Spinal cord (tissue), 10 donors: ENCODE measurements around the gene RAB1A. TPM values are rescaled to one million over a fixed set of nuclear protein-coding genes. Genes with fewer than 3 reads are reported as not detected.
"Not testable (repeated sequence)": the region's sequence is repeated elsewhere in the genome, so short reads cannot be mapped to it uniquely, and the experiment has no call there.

Source experiments
- DNase-seq, 6 donors: peaks; one replicate each; pipeline versions ENCODE4 v3.0.0 to v3.0.0-alpha.2; 2013 to 2015; ENCODE audit warnings: low spot score in 6 of 6, low read depth in 4 of 6
- H3K27ac ChIP-seq: one replicate; pipeline ENCODE4 v1.5.1; 2013; ENCODE audit warnings: low read depth, low read length, control low read depth
- H3K27me3 ChIP-seq: one replicate; pipeline ENCODE4 v1.6.1; 2013; ENCODE audit warnings: low read length; ENCODE audit not compliant: control insufficient read depth, insufficient read depth
- H3K36me3 ChIP-seq: one replicate; pipeline ENCODE4 v1.6.1; 2013; ENCODE audit warnings: low read length; ENCODE audit not compliant: control insufficient read depth, insufficient read depth
- H3K4me1 ChIP-seq: one replicate; pipeline ENCODE4 v1.6.1; 2013; ENCODE audit warnings: low read length; ENCODE audit not compliant: control insufficient read depth, insufficient read depth
- H3K4me3 ChIP-seq: one replicate; pipeline ENCODE4 v1.5.1; 2013; ENCODE audit warnings: low read depth, low read length, control low read depth
- H3K9me3 ChIP-seq: one replicate; pipeline ENCODE4 v1.6.1; 2013; ENCODE audit warnings: low read length; ENCODE audit not compliant: control insufficient read depth, insufficient read depth
- WGBS: methylation state at CpG from one replicate; pipeline ENCODE4 v1.1.5; 2013; ENCODE audit warnings: missing lambda C conversion rate; ENCODE audit not compliant: insufficient coverage; 5-methylcytosine and 5-hydroxymethylcytosine counted together
- polyA plus RNA-seq, 2 donors: library from polyadenylated mRNA; unstranded; fragments of 120-200 nt; gene quantifications; one replicate each; pipeline ENCODE4 v1.2.1, GENCODE V29; 2013; ENCODE audit not compliant: insufficient read length in 2 of 2
- total RNA-seq, 2 donors: library from RNA; depleted of rRNA in 1 of 2; stranded (reverse); fragments of 120-200 nt in 1 of 2; fragments of >200 nt in 1 of 2; gene quantifications; one replicate each; pipeline versions ENCODE4 v1.2.3 to v1.2.4, GENCODE V29; 2013 to 2014
- donor health status: healthy.

RAB1A gene
- total and polyA plus RNA-seq, 4 donors, result 96.1 to 284 (median 185) TPM

DNA sequence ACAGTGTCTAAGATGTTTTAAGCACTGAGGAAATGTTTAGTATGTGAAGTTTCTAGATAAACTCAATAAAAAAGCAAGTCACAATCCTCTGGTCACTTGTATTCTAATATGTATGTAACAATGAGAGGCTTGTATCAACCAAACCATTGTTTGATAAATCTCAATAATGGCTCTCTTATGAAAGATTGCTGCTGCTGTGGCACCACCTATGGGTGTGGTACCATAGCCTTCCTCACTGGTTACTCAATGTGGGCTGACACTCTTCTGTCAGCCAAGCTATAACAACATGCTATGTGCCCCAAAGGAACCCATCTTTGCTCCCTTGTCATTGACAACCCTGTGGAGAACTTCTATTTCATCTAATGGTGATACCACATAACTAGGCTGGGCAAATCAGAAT is 12.6 kb upstream of the RAB1A start:
- no peaks in the 10 kb centered on the region for H3K4me1 ChIP-seq
- H3K4me3 ChIP-seq, result no peak overlapping the region
- H3K36me3 ChIP-seq, result no peaks in the 10 kb centered on the region
- H3K27ac ChIP-seq, result no peak overlapping the region
- DNase-seq, result no peak
- no peaks in the 10 kb centered on the region for H3K27me3 ChIP-seq
- H3K9me3 ChIP-seq, result no peaks in the 10 kb centered on the region

DNA sequence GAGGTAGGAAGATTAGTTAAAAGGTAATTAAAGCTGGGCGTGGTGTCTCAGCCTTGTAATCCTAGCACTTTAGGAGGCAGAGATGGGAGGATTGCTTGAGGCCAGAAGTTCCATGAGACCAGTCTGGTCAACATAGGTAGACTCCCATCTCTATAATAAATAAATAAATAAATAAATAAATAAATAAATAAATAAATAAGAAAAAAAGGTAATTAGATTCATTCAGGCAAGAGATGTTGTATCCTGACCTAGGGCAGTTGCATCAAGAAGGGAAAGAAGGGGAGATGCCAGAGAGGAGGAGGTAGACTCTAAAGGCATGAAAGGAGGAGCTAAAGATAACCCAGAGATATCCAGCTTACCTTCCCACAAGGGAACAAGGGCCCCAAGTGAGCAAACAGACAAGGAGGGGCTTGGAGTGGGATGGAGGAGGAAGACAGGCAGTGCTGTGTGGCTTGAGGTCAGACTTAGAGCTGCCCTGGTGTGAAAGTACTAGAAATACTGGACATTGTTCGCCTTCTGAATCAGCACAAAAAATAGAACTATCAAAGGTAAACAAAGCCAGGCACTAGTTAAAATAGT is 7.4 kb upstream of the RAB1A start:
- no CpG with 5 or more reads among the region's 2 CpGs for WGBS
- Histone ChIP-seq H3K9me3 (no peaks in the 10 kb centered on the region), H3K4me1 (no peaks in the 10 kb centered on the region), H3K27ac (no peak overlapping the region), H3K4me3 (no peak overlapping the region), H3K36me3 (no peaks in the 10 kb centered on the region), H3K27me3 (no peaks in the 10 kb centered on the region)
- no peak for DNase-seq

- H3K9me3 ChIP-seq, result no peaks in the 10 kb centered on the region
- no peak for DNase-seq
- no peaks in the 10 kb centered on the region for H3K27me3 ChIP-seq
- H3K36me3 ChIP-seq, result no peaks in the 10 kb centered on the region
- H3K4me3 ChIP-seq, result no peak overlapping the region
- no CpG with 5 or more reads among the region's 1 CpG for WGBS
- H3K27ac ChIP-seq, result no peak overlapping the region
- no peaks in the 10 kb centered on the region for H3K4me1 ChIP-seq
Measured at GRCh38 chr2:65136253-65136652, 6.3 kb upstream of the RAB1A start.

- 83% methylated on average over 1 of the region's 7 CpGs for WGBS
- DNase-seq, result no peak
- no peaks in the 10 kb centered on the region for H3K27me3 ChIP-seq
Measured at GRCh38 chr2:65134158-65134557, 4.3 kb upstream of the RAB1A start.

GRCh38 chr2:65133626-65134025 is 3.7 kb upstream of the RAB1A start:
- Histone ChIP-seq H3K27ac (no peak overlapping the region), H3K4me1 (peaks cover 4% of the 10 kb centered on the region), H3K27me3 (no peaks in the 10 kb centered on the region), H3K4me3 (no peak overlapping the region), H3K36me3 (no peaks in the 10 kb centered on the region), H3K9me3 (no peaks in the 10 kb centered on the region)
- WGBS, result 90% methylated on average over 2 of the region's 4 CpGs
- DNase-seq, result no peak

More at GRCh38 chr2:65134158-65134557, 4.3 kb upstream of the RAB1A start:
- H3K36me3 ChIP-seq, result no peaks in the 10 kb centered on the region
- no peaks in the 10 kb centered on the region for H3K9me3 ChIP-seq
- H3K4me3 ChIP-seq, result no peak overlapping the region
- peaks cover 4% of the 10 kb centered on the region for H3K4me1 ChIP-seq
- H3K27ac ChIP-seq, result no peak overlapping the region

DNA sequence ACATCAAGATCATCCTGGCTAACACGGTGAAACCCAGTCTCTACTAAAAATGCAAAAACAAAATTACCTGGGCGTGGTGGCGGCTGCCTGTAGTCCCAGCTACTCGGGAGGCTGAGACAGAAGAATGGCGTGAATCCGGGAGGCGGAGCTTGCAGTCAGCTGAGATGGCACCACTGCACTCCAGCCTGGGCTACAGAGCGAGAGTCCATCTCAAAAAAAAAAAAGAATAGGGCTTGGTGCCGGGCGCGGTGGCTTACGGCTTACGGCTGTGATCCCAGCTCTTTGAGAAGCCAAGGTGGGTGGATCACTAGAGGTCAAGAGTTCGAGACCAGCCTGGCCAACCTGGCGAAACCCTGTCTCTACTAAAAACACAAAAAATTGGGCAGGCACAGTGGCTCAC is 3.0 kb upstream of the RAB1A start:
- H3K36me3 ChIP-seq, H3K4me1 ChIP-seq, H3K27me3 ChIP-seq, H3K4me3 ChIP-seq, DNase-seq, H3K9me3 ChIP-seq, H3K27ac ChIP-seq: not testable (repeated sequence)
- 94% methylated on average over 13 of the region's 15 CpGs for WGBS

DNA sequence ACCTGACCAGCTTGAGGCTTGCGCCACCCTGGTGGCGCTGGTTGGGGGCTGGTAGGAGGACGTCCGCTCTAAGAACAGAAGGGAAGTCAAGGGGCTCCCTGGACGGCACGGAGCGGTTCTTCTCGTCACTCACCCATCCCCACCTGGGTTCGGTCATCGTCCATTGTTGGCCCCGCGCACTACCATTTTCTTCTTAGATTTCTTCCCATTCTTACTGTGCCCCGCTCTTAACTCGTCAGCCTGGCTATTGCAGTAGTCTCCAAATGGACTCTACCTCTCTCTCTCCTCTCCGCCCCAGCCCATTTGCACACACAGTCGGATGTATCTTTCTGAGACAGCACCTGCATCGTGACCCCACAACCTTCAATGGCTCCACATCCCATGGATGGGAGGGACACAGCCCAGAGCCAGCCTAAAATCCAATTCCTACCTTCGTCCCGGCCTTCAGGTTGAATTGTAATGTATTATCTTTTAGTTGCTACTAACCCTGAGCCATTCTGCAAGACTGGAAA is 814 bp upstream of the RAB1A start:
- Histone ChIP-seq H3K9me3 (no peaks in the 10 kb centered on the region), H3K4me1 (peaks cover 18% of the 10 kb centered on the region), H3K27ac (peak overlapping the region; percentile 86), H3K27me3 (no peaks in the 10 kb centered on the region), H3K36me3 (no peaks in the 10 kb centered on the region), H3K4me3 (peak overlapping the region; percentile 72)
- peak in 1 of 6 donors; percentile 36 for DNase-seq
- 7% methylated on average over 16 of the region's 19 CpGs for WGBS

- Histone ChIP-seq H3K4me1 (peaks cover 21% of the 10 kb centered on the region), H3K36me3 (no peaks in the 10 kb centered on the region), H3K27me3 (no peaks in the 10 kb centered on the region), H3K27ac (peak overlapping the region; percentile 99), H3K9me3 (no peaks in the 10 kb centered on the region), H3K4me3 (peak overlapping the region; percentile 93)
- DNase-seq, result peak in 5 of 6 donors; percentile 5 to 53 (median 21)
- 0% methylated on average over 28 of the region's 29 CpGs for WGBS
Measured at GRCh38 chr2:65129286-65129825, 550 bp downstream of the RAB1A start.

- Histone ChIP-seq H3K4me3 (peak overlapping the region; percentile 93), H3K27me3 (no peaks in the 10 kb centered on the region), H3K9me3 (no peaks in the 10 kb centered on the region), H3K4me1 (peaks cover 21% of the 10 kb centered on the region), H3K27ac (peak overlapping the region; percentile 99), H3K36me3 (no peaks in the 10 kb centered on the region)
- peak in 1 of 6 donors; percentile 5 for DNase-seq
- WGBS, result 25% methylated on average over 5 of the region's 8 CpGs
Measured at GRCh38 chr2:65128297-65129190, 1.4 kb downstream of the RAB1A start.
